H9 (cell line): ENCODE measurements around the gene SLC2A4RG. TPM values are rescaled to one million over a fixed set of nuclear protein-coding genes. Genes with fewer than 3 reads are reported as not detected.

ENCODE experiments used
- DNase-seq: peaks from one replicate; pipeline ENCODE4 v3.0.0-alpha.2; 2017
- H2AFZ ChIP-seq: one replicate; pipeline ENCODE4 v1.6.1; 2013; ENCODE audit warnings: mild to moderate bottlenecking, low read length, control low read depth, moderate library complexity
- H2AK5ac ChIP-seq: 2 replicates; pipeline ENCODE4 v1.6.1; 2013; ENCODE audit warnings: low read length, control low read depth, mixed read lengths; ENCODE audit not compliant: insufficient read length
- H2BK120ac ChIP-seq: one replicate; pipeline ENCODE4 v1.6.1; 2013; ENCODE audit warnings: low read depth, mild to moderate bottlenecking, low read length, control low read depth, inconsistent platforms; ENCODE audit not compliant: poor library complexity, severe bottlenecking
- H2BK12ac ChIP-seq: 2 replicates; pipeline ENCODE4 v1.6.1; 2013; ENCODE audit warnings: low read length, control low read depth, mixed read lengths, low read depth; ENCODE audit not compliant: insufficient read length
- H2BK15ac ChIP-seq: 2 replicates; pipeline ENCODE4 v1.6.1; 2013; ENCODE audit warnings: low read depth, low read length, control low read depth
- H2BK20ac ChIP-seq: one replicate; pipeline ENCODE4 v1.6.1; 2013; ENCODE audit warnings: low read depth, mild to moderate bottlenecking, low read length, control low read depth, inconsistent platforms; ENCODE audit not compliant: poor library complexity, severe bottlenecking
- H2BK5ac ChIP-seq: 2 replicates; pipeline ENCODE4 v1.6.1; 2013; ENCODE audit warnings: low read length, control low read depth, mixed read lengths; ENCODE audit not compliant: insufficient read length
- H3K14ac ChIP-seq: 2 replicates; pipeline ENCODE4 v1.6.1; 2013; ENCODE audit warnings: low read length, control low read depth; ENCODE audit not compliant: insufficient read depth
- H3K18ac ChIP-seq: 2 replicates; pipeline ENCODE4 v1.6.1; 2013; ENCODE audit warnings: low read depth, mild to moderate bottlenecking, mixed read lengths, low read length, control low read depth; ENCODE audit not compliant: insufficient read length
- H3K23ac ChIP-seq: 2 replicates; pipeline ENCODE4 v1.6.1; 2013; ENCODE audit warnings: low read length, control low read depth, mixed read lengths, low read depth; ENCODE audit not compliant: insufficient read length
- H3K23me2 ChIP-seq: 2 replicates; pipeline ENCODE4 v1.6.1; 2013; ENCODE audit warnings: low read depth, mild to moderate bottlenecking, mixed read lengths, low read length, control low read depth; ENCODE audit not compliant: insufficient read length, poor library complexity, severe bottlenecking
- H3K27ac ChIP-seq: 2 replicates; pipeline ENCODE4 v1.5.1; 2013; ENCODE audit warnings: low read length, control low read depth, mixed read lengths, low read depth; ENCODE audit not compliant: insufficient read length
- H3K27me3 ChIP-seq: 2 replicates; pipeline ENCODE4 v1.6.1; 2013; ENCODE audit warnings: low read length, control low read depth, inconsistent platforms; ENCODE audit not compliant: insufficient read depth
- H3K4ac ChIP-seq: 2 replicates; pipeline ENCODE4 v1.6.1; 2013; ENCODE audit warnings: low read depth, mild to moderate bottlenecking, control low read depth, inconsistent platforms, low read length, moderate library complexity
- H3K4me1 ChIP-seq: 2 replicates; pipeline ENCODE4 v1.6.1; 2013; ENCODE audit warnings: low read length, control low read depth, inconsistent platforms; ENCODE audit not compliant: insufficient read depth
- H3K4me2 ChIP-seq: 2 replicates; pipeline ENCODE4 v1.6.1; 2013; ENCODE audit warnings: low read length, control low read depth, mixed read lengths; ENCODE audit not compliant: insufficient read length, insufficient read depth
- H3K56ac ChIP-seq: 2 replicates; pipeline ENCODE4 v1.6.1; 2013; ENCODE audit warnings: low read depth, mild to moderate bottlenecking, mixed read lengths, low read length, control low read depth; ENCODE audit not compliant: insufficient read length
- H3K79me1 ChIP-seq: 2 replicates; pipeline ENCODE4 v1.6.1; 2013; ENCODE audit warnings: low read depth, mild to moderate bottlenecking, moderate library complexity, low read length, control low read depth, inconsistent platforms; ENCODE audit not compliant: insufficient read depth, poor library complexity, severe bottlenecking
- H3K79me2 ChIP-seq: 2 replicates; pipeline ENCODE4 v1.6.1; 2013; ENCODE audit warnings: low read length, control low read depth, inconsistent platforms; ENCODE audit not compliant: insufficient read depth
- H3K9ac ChIP-seq: 2 replicates; pipeline ENCODE4 v1.6.1; 2013; ENCODE audit warnings: low read length, control low read depth, mixed read lengths; ENCODE audit not compliant: insufficient read length; ENCODE audit errors: extremely low read depth
- H3K9me3 ChIP-seq: one replicate; pipeline ENCODE4 v1.6.1; 2013; ENCODE audit warnings: low read depth, low read length, inconsistent platforms; ENCODE audit not compliant: control insufficient read depth
- H3T11ph ChIP-seq: one replicate; pipeline ENCODE4 v1.6.1; 2013; ENCODE audit warnings: mild to moderate bottlenecking, low read length, control low read depth, inconsistent platforms
- H4K20me1 ChIP-seq: one replicate; pipeline ENCODE4 v1.6.1; 2013; ENCODE audit not compliant: control insufficient read depth, insufficient read length, insufficient read depth
- H4K5ac ChIP-seq: 2 replicates; pipeline ENCODE4 v1.6.1; 2013; ENCODE audit warnings: low read depth, mild to moderate bottlenecking, mixed read lengths, low read length, control low read depth; ENCODE audit not compliant: insufficient read length
- H4K8ac ChIP-seq: replicated peaks from 2 replicates; pipeline ENCODE4 v1.6.1; 2013; ENCODE audit warnings: low read length, control low read depth, mixed read lengths, low read depth; ENCODE audit not compliant: insufficient read length
- H4K91ac ChIP-seq: 2 replicates; pipeline ENCODE4 v1.6.1; 2013; ENCODE audit warnings: low read depth, mild to moderate bottlenecking, moderate library complexity, mixed read lengths, low read length, control low read depth; ENCODE audit not compliant: insufficient read length
- H3K27ac Mint-ChIP-seq, 3 experiments: 2 replicates in 2 of 3; 3 replicates in 1 of 3; pipeline ENCODE4 v1.8.0; 2020 to 2021; ENCODE audit warnings: mixed read lengths in 3 of 3, mild to moderate bottlenecking in 1 of 3, moderate library complexity in 1 of 3
- H3K27me3 Mint-ChIP-seq: 2 replicates; pipeline ENCODE4 v1.8.0; 2021; ENCODE audit warnings: low read depth, mild to moderate bottlenecking, moderate library complexity, mixed read lengths
- H3K36me3 Mint-ChIP-seq, 3 experiments: 2 replicates in 2 of 3; 3 replicates in 1 of 3; pipeline ENCODE4 v1.8.0; 2020 to 2021; ENCODE audit warnings: low read depth in 3 of 3, mixed read lengths in 3 of 3; ENCODE audit not compliant: insufficient read depth in 1 of 3
- H3K4me1 Mint-ChIP-seq, 2 experiments: 2 replicates each; pipeline ENCODE4 v1.8.0; 2020; ENCODE audit warnings: mixed read lengths in 2 of 2
- H3K4me3 Mint-ChIP-seq, 2 experiments: 2 replicates in 1 of 2; 3 replicates in 1 of 2; pipeline ENCODE4 v1.8.0; 2020 to 2021; ENCODE audit warnings: mild to moderate bottlenecking in 2 of 2, mixed read lengths in 2 of 2, moderate library complexity in 1 of 2
- H3K9me3 Mint-ChIP-seq, 2 experiments: 2 replicates in 1 of 2; 3 replicates in 1 of 2; pipeline ENCODE4 v1.8.0; 2020; ENCODE audit warnings: mild to moderate bottlenecking in 2 of 2, mixed read lengths in 2 of 2, moderate library complexity in 1 of 2
- WGBS: extraction: QIAGEN DNeasy Blood & Tissue Kit; methylation state at CpG from one replicate; pipeline ENCODE4 v1.1.7; 2013; ENCODE audit warnings: missing lambda C conversion rate, low lambda C conversion rate, mixed read lengths; ENCODE audit not compliant: insufficient read length; ENCODE audit errors: extremely low coverage; 5-methylcytosine and 5-hydroxymethylcytosine counted together
- total RNA-seq: library from RNA; stranded (reverse); gene quantifications from 2 replicates; pipeline ENCODE4 v1.2.1, GENCODE V29; 2021
- TF ChIP-seq, protein P1 (sequence below): fragments of 200-600 bp; sonication (generic); conservative IDR thresholded peaks from 3 replicates; pipeline ENCODE4 v1.8.0; 2021; ENCODE audit warnings: antibody characterized with exemption, mild to moderate bottlenecking

The SLC2A4RG gene
- total RNA-seq, 1 experiment from 2014 or later, result 43.9 TPM

DNA sequence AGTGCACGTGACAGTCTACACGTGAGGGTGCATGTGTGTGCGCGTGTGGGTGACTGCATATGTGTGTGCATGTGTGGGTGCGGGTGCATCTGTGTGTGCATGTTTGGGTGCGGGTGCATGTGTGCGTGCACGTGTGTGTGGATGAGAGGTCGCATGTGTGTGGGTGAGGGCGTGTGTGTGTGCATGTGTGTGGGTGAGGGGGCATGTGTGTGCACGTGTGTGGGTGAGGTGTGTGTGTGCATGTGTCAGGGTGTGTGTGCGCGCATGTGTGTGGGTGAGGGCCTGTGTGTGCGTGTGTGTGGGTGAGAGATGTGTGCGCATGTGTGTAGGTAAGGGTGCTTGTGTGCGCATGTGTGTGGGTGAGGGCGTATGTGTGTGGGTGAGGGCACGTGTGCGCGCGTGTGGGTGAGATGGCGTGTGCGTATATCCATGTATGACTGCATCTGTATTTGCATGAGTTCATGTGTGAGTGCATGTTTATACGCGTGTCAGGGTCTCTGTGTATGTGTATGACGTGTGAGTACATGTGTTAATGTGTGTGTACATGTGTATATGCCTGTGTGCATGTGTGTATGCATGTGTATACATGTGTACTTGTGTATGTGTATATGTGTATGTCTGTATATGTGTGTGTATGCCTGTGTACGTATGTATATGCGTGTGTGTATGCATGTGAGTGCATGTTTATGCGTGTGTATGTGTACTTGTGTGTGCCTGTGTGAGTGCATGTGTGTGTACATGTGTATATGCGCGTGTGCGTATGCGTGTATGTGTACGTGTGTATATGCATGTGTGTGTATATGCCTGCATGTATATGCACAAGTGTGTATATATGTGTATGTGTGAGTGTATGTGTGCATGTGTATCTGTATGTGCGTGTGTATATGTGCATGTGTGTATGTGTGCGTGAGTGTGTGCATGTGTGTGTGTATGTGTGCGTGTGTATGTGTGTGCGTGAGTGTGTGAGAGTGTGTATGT is 7.2 kb upstream of the SLC2A4RG start:
- Mint-ChIP-seq H3K4me3 (no peak overlapping the region), H3K9me3 (no peaks in the 10 kb centered on the region), H3K4me1 (no peaks in the 10 kb centered on the region), H3K36me3 (peaks cover 11 to 37% (median 14%) of the 10 kb centered on the region in 3 experiments; a peak in 6 of 7 replicates), H3K27ac (no peak overlapping the region), H3K27me3 (no peaks in the 10 kb centered on the region; the same call in 1 of the 2 replicates)
- Histone ChIP-seq H2BK15ac (no peak overlapping the region), H3K9me3 (no peaks in the 10 kb centered on the region), H4K8ac (no peak overlapping the region), H2BK12ac (no peak overlapping the region), H4K5ac (no peak overlapping the region), H3K23me2 (no peaks in the 10 kb centered on the region), H3K23ac (no peak overlapping the region), H2AFZ (no peak overlapping the region), H3K4me1 (no peaks in the 10 kb centered on the region), H2AK5ac (no peak overlapping the region), H3K27me3 (no peaks in the 10 kb centered on the region), H2BK20ac (no peak overlapping the region), H3K4ac (no peak overlapping the region), H3K79me1 (peaks cover 3% of the 10 kb centered on the region), H4K20me1 (no peaks in the 10 kb centered on the region), H2BK120ac (no peak overlapping the region), H3K14ac (no peak overlapping the region), H2BK5ac (no peak overlapping the region), H3T11ph (no peak overlapping the region), H3K4me2 (no peak overlapping the region), H3K18ac (no peak overlapping the region), H3K9ac (no peak overlapping the region), H3K56ac (no peak overlapping the region), H3K27ac (no peak overlapping the region), H3K79me2 (no peaks in the 10 kb centered on the region), H4K91ac (no peak overlapping the region)
- WGBS, result 100% methylated on average over 3 of the region's 38 CpGs
- DNase-seq, result no peak
- TF ChIP-seq, protein P1, sequence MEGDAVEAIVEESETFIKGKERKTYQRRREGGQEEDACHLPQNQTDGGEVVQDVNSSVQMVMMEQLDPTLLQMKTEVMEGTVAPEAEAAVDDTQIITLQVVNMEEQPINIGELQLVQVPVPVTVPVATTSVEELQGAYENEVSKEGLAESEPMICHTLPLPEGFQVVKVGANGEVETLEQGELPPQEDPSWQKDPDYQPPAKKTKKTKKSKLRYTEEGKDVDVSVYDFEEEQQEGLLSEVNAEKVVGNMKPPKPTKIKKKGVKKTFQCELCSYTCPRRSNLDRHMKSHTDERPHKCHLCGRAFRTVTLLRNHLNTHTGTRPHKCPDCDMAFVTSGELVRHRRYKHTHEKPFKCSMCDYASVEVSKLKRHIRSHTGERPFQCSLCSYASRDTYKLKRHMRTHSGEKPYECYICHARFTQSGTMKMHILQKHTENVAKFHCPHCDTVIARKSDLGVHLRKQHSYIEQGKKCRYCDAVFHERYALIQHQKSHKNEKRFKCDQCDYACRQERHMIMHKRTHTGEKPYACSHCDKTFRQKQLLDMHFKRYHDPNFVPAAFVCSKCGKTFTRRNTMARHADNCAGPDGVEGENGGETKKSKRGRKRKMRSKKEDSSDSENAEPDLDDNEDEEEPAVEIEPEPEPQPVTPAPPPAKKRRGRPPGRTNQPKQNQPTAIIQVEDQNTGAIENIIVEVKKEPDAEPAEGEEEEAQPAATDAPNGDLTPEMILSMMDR, result no peak
